ENCODE data around the gene ANK2. TPM values are rescaled to one million over a fixed set of nuclear protein-coding genes. Genes with fewer than 3 reads are reported as not detected.

Gene ANK2
- total and polyA plus RNA-seq, 2 of the 13 experiments (the other 11 are each of a cell fraction or from before 2014, with no cell fraction given), result 2.7 to 15.1 TPM

DNA sequence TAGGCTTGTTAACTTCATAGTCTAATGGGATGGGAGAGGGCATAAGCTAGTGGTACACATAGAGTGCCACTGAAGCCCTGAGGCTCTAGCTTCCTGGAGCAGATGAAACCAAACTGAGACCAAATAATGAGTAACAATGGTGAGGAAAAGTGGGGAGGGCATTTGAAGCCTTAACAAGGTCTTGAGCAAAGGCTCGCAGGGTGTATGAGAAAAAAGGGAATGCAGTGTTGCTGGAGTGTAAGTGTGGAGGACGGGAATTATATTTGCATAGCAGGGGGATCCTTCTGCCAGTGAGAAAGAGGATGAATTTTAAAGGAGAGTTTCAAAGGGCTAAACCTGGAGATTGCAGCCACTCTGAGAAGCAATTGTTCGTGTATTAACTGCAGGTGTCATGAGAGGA lies 263.1 kb downstream of the ANK2 start:
- no peak for ATAC-seq
- CTCF ChIA-PET (ENCODE audit: low intra/inter-chr PET ratio, low total read pairs), result no interaction called here

DNA sequence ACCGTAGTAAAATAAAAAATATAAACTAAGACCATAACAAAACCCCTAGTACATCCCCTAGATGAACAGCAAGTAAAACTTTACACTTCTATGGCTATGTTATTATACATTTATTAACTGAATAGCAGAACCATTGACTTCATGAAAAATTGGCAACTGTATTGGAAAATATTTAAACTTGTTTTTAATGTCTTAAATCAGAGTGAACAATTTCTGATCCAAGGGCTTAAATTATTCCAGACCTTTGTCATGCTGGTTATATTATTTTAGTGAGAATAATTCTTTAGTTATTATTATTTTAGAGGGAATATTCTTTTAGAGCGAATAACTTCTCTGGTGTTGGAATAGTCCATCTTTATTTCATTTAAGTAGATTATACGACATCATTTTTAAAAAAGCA lies 265.0 kb downstream of the ANK2 start:
- no TSS peak for BruUV-seq (replicated peaks)
- ATAC-seq, result no peak
- H4K20me1 ChIP-seq (ENCODE audit: insufficient read depth, low read length), result no peaks in the 10 kb centered on the region
- WGBS (ENCODE audit: low lambda C conversion rate), result 83% methylated on average over 3 of the region's 3 CpGs
- intact Hi-C loops (cut with micrococcal nuclease; ENCODE audit: unreplicated experiment) (no loop called here), in situ Hi-C loops (cut with HindIII; ENCODE audit: extremely low pct_ligation_motif_present, low pct_unique_long_range_greater_than_20kb) (no loop called here)
- no peak for DNase-seq (ENCODE audit: low spot score)
- no peak overlapping the region for H2AFZ ChIP-seq (ENCODE audit: low read length)
- H3K4me2 ChIP-seq (ENCODE audit: low read depth, low read length), result no peak overlapping the region
- CTCF ChIA-PET (ENCODE audit: low intra/inter-chr PET ratio, low total read pairs), result no interaction called here
- no peaks in the 10 kb centered on the region for H3K9me3 ChIP-seq (ENCODE audit: low read length)
- TF ChIP-seq, protein P1, sequence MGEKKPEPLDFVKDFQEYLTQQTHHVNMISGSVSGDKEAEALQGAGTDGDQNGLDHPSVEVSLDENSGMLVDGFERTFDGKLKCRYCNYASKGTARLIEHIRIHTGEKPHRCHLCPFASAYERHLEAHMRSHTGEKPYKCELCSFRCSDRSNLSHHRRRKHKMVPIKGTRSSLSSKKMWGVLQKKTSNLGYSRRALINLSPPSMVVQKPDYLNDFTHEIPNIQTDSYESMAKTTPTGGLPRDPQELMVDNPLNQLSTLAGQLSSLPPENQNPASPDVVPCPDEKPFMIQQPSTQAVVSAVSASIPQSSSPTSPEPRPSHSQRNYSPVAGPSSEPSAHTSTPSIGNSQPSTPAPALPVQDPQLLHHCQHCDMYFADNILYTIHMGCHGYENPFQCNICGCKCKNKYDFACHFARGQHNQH (CRISPR knock-in tag; IDR thresholded peaks at IDR 0.05), result no peak
- TF ChIP-seq SMARCE1 (IDR thresholded peaks at IDR 0.05; ENCODE audit: borderline replicate concordance) (no peak), ZNF792 (CRISPR knock-in tag; IDR thresholded peaks at IDR 0.05) (no peak), REXO4 (CRISPR knock-in tag; IDR thresholded peaks at IDR 0.05; ENCODE audit: borderline replicate concordance) (no peak), TCF7 (IDR thresholded peaks at IDR 0.05; ENCODE audit: low read depth) (no peak), MATR3 (CRISPR knock-in tag; IDR thresholded peaks at IDR 0.05) (no peak), KDM5B (CRISPR knock-in tag; IDR thresholded peaks at IDR 0.05; ENCODE audit: borderline replicate concordance) (no peak), RXRB (CRISPR knock-in tag; IDR thresholded peaks at IDR 0.05; ENCODE audit: borderline replicate concordance) (no peak), ETV6 (CRISPR knock-in tag; conservative IDR thresholded peaks at IDR 0.05) (no peak), WIZ (CRISPR knock-in tag; IDR thresholded peaks at IDR 0.05) (no peak), MAFF (IDR thresholded peaks at IDR 0.05; ENCODE audit: low read depth, low read length) (no peak)
- no peak overlapping the region for H3K9ac ChIP-seq (ENCODE audit: insufficient read depth, low read depth, low read length)
- no peaks in the 10 kb centered on the region for H3K79me2 ChIP-seq (ENCODE audit: insufficient read depth, low read length)
- H3K4me1 ChIP-seq (ENCODE audit: insufficient read depth, low read length), result no peaks in the 10 kb centered on the region
- POLR2A ChIA-PET, result no interaction called here
- FAIRE-seq, result no peak
- H3K27me3 ChIP-seq (ENCODE audit: control insufficient read depth in 1 of 2, insufficient read depth in 2 of 2, low read length in 2 of 2), result no peaks in the 10 kb centered on the region; a peak in 1 of 5 replicates
- H3K4me3 ChIP-seq (replicated peaks in 1 of 3; ENCODE audit: insufficient read depth in 1 of 3, low read depth in 2 of 3, low read length in 3 of 3), result no peak overlapping the region
- H3K27ac ChIP-seq (ENCODE audit: extremely low read length, insufficient read depth, low read length), result no peak overlapping the region
- H3K36me3 ChIP-seq (replicated peaks in 1 of 2; ENCODE audit: control insufficient read depth in 1 of 2, insufficient read depth in 2 of 2, low read length in 2 of 2), result no peaks in the 10 kb centered on the region; a peak in 1 of 5 replicates

More for the DNA sequence above, 263.1 kb downstream of the ANK2 start:
- POLR2A ChIA-PET, result no interaction called here
- H3K79me2 ChIP-seq (ENCODE audit: insufficient read depth, low read length), result no peaks in the 10 kb centered on the region
- no peak overlapping the region for H3K4me3 ChIP-seq (replicated peaks in 1 of 3; ENCODE audit: insufficient read depth in 1 of 3, low read depth in 2 of 3, low read length in 3 of 3)
- intact Hi-C loops (cut with micrococcal nuclease; ENCODE audit: unreplicated experiment) (no loop called here), in situ Hi-C loops (cut with HindIII; ENCODE audit: extremely low pct_ligation_motif_present, low pct_unique_long_range_greater_than_20kb) (no loop called here)
- BruUV-seq (replicated peaks), result no TSS peak
- no peak overlapping the region for H2AFZ ChIP-seq (ENCODE audit: low read length)
- TF ChIP-seq, protein P2, sequence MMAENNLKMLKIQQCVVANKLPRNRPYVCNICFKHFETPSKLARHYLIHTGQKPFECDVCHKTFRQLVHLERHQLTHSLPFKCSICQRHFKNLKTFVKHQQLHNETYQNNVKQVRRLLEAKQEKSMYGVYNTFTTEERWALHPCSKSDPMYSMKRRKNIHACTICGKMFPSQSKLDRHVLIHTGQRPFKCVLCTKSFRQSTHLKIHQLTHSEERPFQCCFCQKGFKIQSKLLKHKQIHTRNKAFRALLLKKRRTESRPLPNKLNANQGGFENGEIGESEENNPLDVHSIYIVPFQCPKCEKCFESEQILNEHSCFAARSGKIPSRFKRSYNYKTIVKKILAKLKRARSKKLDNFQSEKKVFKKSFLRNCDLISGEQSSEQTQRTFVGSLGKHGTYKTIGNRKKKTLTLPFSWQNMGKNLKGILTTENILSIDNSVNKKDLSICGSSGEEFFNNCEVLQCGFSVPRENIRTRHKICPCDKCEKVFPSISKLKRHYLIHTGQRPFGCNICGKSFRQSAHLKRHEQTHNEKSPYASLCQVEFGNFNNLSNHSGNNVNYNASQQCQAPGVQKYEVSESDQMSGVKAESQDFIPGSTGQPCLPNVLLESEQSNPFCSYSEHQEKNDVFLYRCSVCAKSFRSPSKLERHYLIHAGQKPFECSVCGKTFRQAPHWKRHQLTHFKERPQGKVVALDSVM (CRISPR knock-in tag; IDR thresholded peaks at IDR 0.05), result no peak
- no peak for TF ChIP-seq ARID2 (CRISPR knock-in tag; IDR thresholded peaks at IDR 0.05; ENCODE audit: borderline replicate concordance)
- 87% methylated on average over 3 of the region's 3 CpGs for WGBS (ENCODE audit: low lambda C conversion rate)
- no peak overlapping the region for H3K27ac ChIP-seq (ENCODE audit: extremely low read length, insufficient read depth, low read length)
- no peaks in the 10 kb centered on the region for H3K4me1 ChIP-seq (ENCODE audit: insufficient read depth, low read length)
- H3K9ac ChIP-seq (ENCODE audit: insufficient read depth, low read depth, low read length), result no peak overlapping the region
- no peak for DNase-seq (ENCODE audit: low spot score)
- no peak for FAIRE-seq
- no peaks in the 10 kb centered on the region for H3K36me3 ChIP-seq (replicated peaks in 1 of 2; ENCODE audit: control insufficient read depth in 1 of 2, insufficient read depth in 2 of 2, low read length in 2 of 2)
- no peaks in the 10 kb centered on the region for H3K9me3 ChIP-seq (ENCODE audit: low read length)
- no peaks in the 10 kb centered on the region; a peak in 1 of 5 replicates for H3K27me3 ChIP-seq (ENCODE audit: control insufficient read depth in 1 of 2, insufficient read depth in 2 of 2, low read length in 2 of 2)
- H4K20me1 ChIP-seq (ENCODE audit: insufficient read depth, low read length), result no peaks in the 10 kb centered on the region
- no peak overlapping the region for H3K4me2 ChIP-seq (ENCODE audit: low read depth, low read length)
